Measurements from ENCODE around the gene RTEL1. TPM values are rescaled to one million over a fixed set of nuclear protein-coding genes. Genes with fewer than 3 reads are reported as not detected.

RTEL1 gene
- total RNA-seq, 1 experiment from 2014 or later: 51.1 TPM

DNA sequence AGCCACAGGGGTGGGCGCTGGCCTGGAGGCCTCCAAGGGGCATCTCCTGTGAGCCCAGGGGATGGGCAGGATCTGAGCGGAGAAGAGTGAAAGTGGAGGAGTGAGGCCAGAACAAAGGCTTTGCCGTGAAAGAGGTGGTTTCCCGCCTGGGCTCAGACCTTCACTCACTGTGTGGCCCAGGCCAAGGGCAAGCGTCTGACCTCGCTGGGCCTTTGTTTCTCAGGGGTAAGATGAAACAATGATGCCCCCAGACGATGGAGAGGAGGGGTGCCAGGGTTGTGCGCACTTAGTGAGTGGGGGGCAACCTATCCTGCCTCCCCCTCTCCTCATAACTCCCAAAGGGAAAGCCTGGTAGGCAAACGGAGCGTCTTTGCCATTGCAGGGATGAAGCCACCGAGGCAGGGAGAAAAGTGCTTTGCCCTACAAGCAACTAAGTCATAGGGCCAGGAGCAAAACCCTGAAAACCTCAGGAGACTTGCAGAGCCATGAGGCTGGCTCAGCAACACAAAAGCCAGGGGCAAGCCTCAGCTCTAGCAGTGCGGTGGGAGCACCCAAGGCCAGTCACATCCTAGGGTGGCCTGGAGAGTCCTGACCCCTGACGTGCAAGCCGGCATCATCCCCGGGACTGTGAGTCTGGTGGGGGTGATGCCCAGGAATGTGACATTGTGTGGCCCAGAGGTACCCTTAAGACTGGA is 4.0 kb upstream of the RTEL1 start:
- intact Hi-C loops (cut with micrococcal nuclease; ENCODE audit: unreplicated experiment): loop anchor here (1.0 kb wide), 2 partner anchors 12 to 26 kb away; no protein-coding TSS in a partner anchor
- Mint-ChIP-seq H3K9me3 (ENCODE audit: unreplicated experiment) (no peaks in the 10 kb centered on the region), H3K4me1 (ENCODE audit: low read depth, unreplicated experiment) (peaks cover 13% of the 10 kb centered on the region), H3K27me3 (ENCODE audit: insufficient read depth, unreplicated experiment) (peaks cover 4% of the 10 kb centered on the region), H3K27ac (ENCODE audit: unreplicated experiment) (no peak overlapping the region), H3K4me3 (ENCODE audit: unreplicated experiment) (peak overlapping the region; percentile 72), H3K36me3 (ENCODE audit: insufficient read depth, unreplicated experiment) (peaks cover 20% of the 10 kb centered on the region)
- POLR2A ChIA-PET: interaction anchor here (1.1 kb wide), 1 partner anchor 12 kb away, joined by 16 read pairs; no protein-coding TSS in a partner anchor
- CTCF ChIA-PET: interaction anchor here (1.4 kb wide), 1 partner anchor 12 kb away, joined by 13 read pairs; no protein-coding TSS in a partner anchor
- Histone ChIP-seq H3K27me3 (replicated peaks; ENCODE audit: control insufficient read depth, insufficient read depth, low read length) (no peaks in the 10 kb centered on the region), H3K36me3 (ENCODE audit: control insufficient read depth, insufficient read depth, low read length) (no peaks in the 10 kb centered on the region), H3K4me1 (peaks cover 10% of the 10 kb centered on the region), H3K4me3 (ENCODE audit: low read depth, low read length) (peak overlapping the region; percentile 87), H3K9me3 (no peaks in the 10 kb centered on the region)
- BruUV-seq (replicated peaks): no TSS peak
- DNase-seq: no peak
- TF ChIP-seq, protein P1, sequence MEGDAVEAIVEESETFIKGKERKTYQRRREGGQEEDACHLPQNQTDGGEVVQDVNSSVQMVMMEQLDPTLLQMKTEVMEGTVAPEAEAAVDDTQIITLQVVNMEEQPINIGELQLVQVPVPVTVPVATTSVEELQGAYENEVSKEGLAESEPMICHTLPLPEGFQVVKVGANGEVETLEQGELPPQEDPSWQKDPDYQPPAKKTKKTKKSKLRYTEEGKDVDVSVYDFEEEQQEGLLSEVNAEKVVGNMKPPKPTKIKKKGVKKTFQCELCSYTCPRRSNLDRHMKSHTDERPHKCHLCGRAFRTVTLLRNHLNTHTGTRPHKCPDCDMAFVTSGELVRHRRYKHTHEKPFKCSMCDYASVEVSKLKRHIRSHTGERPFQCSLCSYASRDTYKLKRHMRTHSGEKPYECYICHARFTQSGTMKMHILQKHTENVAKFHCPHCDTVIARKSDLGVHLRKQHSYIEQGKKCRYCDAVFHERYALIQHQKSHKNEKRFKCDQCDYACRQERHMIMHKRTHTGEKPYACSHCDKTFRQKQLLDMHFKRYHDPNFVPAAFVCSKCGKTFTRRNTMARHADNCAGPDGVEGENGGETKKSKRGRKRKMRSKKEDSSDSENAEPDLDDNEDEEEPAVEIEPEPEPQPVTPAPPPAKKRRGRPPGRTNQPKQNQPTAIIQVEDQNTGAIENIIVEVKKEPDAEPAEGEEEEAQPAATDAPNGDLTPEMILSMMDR (IDR thresholded peaks at IDR 0.05; ENCODE audit: insufficient read depth in 1 of 2, low read depth in 1 of 2, low read length in 1 of 2, severe bottlenecking in 1 of 2, unreplicated experiment in 1 of 2): no peak

DNA sequence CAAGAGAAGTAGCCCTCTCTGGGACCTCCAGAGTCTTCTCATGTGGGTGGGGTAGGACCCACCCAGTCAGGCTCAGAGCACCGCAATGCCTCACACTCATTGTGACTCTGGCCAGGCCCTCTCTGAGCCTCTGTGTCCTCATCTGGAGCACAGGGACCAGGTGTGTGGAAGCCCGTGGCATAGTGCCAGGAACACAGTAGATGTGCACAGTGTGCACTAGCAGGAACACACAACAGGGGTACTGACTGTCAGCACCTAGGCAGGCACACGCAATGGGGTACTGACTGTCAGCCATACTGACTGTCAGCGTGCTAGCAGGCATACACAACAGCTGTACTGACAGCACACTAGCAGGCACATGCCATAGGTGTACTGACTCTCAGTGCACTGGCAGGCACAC is 2.9 kb upstream of the RTEL1 start:
- Mint-ChIP-seq H3K27me3 (ENCODE audit: insufficient read depth, unreplicated experiment) (peaks cover 4% of the 10 kb centered on the region), H3K36me3 (ENCODE audit: insufficient read depth, unreplicated experiment) (peaks cover 20% of the 10 kb centered on the region), H3K4me3 (ENCODE audit: unreplicated experiment) (no peak overlapping the region), H3K4me1 (ENCODE audit: low read depth, unreplicated experiment) (peaks cover 22% of the 10 kb centered on the region), H3K9me3 (ENCODE audit: unreplicated experiment) (no peaks in the 10 kb centered on the region), H3K27ac (ENCODE audit: unreplicated experiment) (no peak overlapping the region)
- POLR2A ChIA-PET: interaction anchor here (0.6 kb wide), 1 partner anchor 37 kb away, joined by 3 read pairs; no protein-coding TSS in a partner anchor
- CTCF ChIA-PET: interaction anchor here (0.8 kb wide), 1 partner anchor 13 kb away, joined by 3 read pairs; no protein-coding TSS in a partner anchor
- TF ChIP-seq, protein P1 (IDR thresholded peaks at IDR 0.05; ENCODE audit: insufficient read depth in 1 of 2, low read depth in 1 of 2, low read length in 1 of 2, severe bottlenecking in 1 of 2, unreplicated experiment in 1 of 2): no peak
- Histone ChIP-seq H3K4me1 (peaks cover 15% of the 10 kb centered on the region), H3K36me3 (ENCODE audit: control insufficient read depth, insufficient read depth, low read length) (no peaks in the 10 kb centered on the region), H3K27me3 (replicated peaks; ENCODE audit: control insufficient read depth, insufficient read depth, low read length) (no peaks in the 10 kb centered on the region), H3K4me3 (ENCODE audit: low read depth, low read length) (no peak overlapping the region), H3K9me3 (no peaks in the 10 kb centered on the region)
- DNase-seq: no peak
- intact Hi-C loops (cut with micrococcal nuclease; ENCODE audit: unreplicated experiment): no loop called here
- no TSS peak for BruUV-seq (replicated peaks)

DNA sequence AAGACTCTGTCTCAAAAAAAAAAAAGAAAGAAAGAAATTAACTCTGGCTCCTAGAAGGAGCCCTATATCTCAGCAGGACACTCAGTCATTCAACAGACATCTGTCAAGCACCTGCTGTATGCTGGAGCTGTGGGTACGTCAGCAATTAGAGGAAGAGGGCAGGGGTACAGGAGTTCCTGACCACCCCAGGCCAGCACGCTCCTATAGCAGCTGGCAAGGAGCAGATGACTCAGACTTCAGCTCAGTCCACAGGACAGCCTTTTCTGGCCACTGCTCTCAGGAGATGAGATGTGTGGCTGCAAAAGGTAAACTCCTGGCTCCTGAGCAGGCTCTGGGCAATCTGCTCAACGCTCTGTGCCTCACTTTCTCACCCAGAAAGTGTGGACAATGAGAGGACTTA is 1.7 kb upstream of the RTEL1 start:
- Mint-ChIP-seq H3K4me3 (ENCODE audit: unreplicated experiment) (no peak overlapping the region), H3K9me3 (ENCODE audit: unreplicated experiment) (no peaks in the 10 kb centered on the region), H3K27ac (ENCODE audit: unreplicated experiment) (no peak overlapping the region), H3K36me3 (ENCODE audit: insufficient read depth, unreplicated experiment) (peaks cover 26% of the 10 kb centered on the region), H3K27me3 (ENCODE audit: insufficient read depth, unreplicated experiment) (peaks cover 3% of the 10 kb centered on the region), H3K4me1 (ENCODE audit: low read depth, unreplicated experiment) (peaks cover 20% of the 10 kb centered on the region)
- H3K9me3 ChIP-seq: no peaks in the 10 kb centered on the region
- H3K36me3 ChIP-seq (ENCODE audit: control insufficient read depth, insufficient read depth, low read length): no peaks in the 10 kb centered on the region
- peaks cover 15% of the 10 kb centered on the region for H3K4me1 ChIP-seq
- no peak for DNase-seq
- no TSS peak for BruUV-seq (replicated peaks)
- H3K4me3 ChIP-seq (ENCODE audit: low read depth, low read length): no peak overlapping the region
- intact Hi-C loops (cut with micrococcal nuclease; ENCODE audit: unreplicated experiment): no loop called here
- ChIA-PET POLR2A (interaction anchor here (0.5 kb wide), 1 partner anchor 9 kb away, joined by 4 read pairs; no protein-coding TSS in a partner anchor), CTCF (no interaction called here)
- no peaks in the 10 kb centered on the region for H3K27me3 ChIP-seq (replicated peaks; ENCODE audit: control insufficient read depth, insufficient read depth, low read length)
- TF ChIP-seq, protein P1 (IDR thresholded peaks at IDR 0.05; ENCODE audit: insufficient read depth in 1 of 2, low read depth in 1 of 2, low read length in 1 of 2, severe bottlenecking in 1 of 2, unreplicated experiment in 1 of 2): no peak
